GM11168 (cell line): ENCODE measurements around the gene DGCR8.

ENCODE experiments used
- in situ Hi-C: fragments of 300-500 bp; cut with MboI; formaldehyde crosslinking; loops from one replicate; pipeline ENCODE4 v1.12.0; 2022; ENCODE audit warnings: low sequenced_read_pairs; ENCODE audit not compliant: unreplicated experiment

Gene DGCR8

DNA sequence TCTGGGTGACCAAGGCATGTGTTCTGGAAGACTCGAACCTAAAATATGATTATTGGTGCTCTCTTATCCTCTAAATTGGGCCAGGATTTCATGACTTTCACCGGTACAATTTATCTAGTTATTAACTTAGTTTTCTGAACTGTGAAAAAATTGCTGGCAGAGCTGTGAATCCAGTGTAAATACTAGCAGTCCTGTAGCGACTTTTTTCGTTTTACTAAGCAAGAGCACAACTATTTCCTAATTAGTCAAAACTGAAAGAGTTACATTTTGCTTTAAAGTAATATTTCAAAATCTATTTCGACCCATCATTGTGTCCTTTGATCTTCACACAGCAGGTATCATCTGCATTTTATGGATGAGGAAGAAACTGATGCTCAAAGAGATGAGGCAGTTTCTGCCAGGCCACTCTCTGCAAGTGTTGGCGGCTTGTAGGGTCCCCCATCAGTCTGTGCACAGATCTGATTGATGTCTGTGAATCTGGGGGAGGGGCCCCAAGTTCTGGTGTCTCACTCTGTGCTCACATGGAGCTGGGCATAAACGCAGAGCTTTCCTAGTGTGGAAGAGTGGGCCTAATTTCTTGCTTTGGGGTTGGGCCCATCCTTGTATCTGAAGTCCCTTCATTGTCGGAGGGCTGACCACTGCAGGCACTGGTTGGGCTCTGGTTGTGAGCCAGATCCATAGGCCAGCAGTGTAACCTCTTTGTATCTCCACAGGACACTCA lies 38.4 kb downstream of the DGCR8 start:
- in situ Hi-C loops = no loop called here

- in situ Hi-C loops = no loop called here
Measured at GRCh38 chr22:20121856-20122415, 41.9 kb downstream of the DGCR8 start.

DNA sequence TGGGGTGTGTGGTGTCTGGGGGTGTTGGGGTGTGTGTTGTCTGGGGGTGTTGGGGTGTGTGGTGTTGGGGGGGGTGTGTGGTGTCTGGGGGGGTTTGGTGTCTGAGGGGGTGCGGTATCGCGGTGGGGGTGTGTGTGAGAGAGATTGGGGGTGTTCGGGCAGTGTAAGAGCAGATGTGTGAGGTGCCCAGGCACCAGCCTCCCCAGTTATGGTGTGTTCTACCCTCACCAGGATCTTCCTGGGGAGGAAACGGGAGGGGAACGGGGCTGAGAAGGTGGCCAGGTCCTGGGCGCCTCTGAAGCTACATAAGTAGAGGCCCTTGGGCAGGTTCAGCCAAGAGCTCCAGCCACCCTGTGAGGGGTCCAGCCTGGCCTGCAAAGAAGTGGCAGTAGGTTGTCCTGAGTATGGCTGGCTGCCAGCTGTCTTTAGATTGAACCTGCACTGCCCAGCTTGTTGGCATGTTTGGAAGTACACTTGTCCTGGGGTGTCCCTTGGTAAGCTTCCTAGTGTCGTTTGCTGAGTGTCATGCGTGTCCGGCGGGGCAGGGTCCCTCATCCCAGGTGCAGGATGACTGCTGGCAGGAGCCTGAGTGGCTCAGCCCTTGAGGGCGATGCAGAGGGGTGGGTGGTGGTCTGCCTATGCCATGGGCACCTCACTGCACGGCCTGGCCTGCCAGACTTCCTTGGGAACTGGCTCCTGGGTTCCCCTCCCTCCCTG lies 43.5 kb downstream of the DGCR8 start:
- in situ Hi-C loops = no loop called here

- in situ Hi-C loops = no loop called here
Measured at GRCh38 chr22:20124083-20124787, 44.2 kb downstream of the DGCR8 start.

- in situ Hi-C loops = no loop called here
Measured at GRCh38 chr22:20125201-20126174, 45.4 kb downstream of the DGCR8 start.

DNA sequence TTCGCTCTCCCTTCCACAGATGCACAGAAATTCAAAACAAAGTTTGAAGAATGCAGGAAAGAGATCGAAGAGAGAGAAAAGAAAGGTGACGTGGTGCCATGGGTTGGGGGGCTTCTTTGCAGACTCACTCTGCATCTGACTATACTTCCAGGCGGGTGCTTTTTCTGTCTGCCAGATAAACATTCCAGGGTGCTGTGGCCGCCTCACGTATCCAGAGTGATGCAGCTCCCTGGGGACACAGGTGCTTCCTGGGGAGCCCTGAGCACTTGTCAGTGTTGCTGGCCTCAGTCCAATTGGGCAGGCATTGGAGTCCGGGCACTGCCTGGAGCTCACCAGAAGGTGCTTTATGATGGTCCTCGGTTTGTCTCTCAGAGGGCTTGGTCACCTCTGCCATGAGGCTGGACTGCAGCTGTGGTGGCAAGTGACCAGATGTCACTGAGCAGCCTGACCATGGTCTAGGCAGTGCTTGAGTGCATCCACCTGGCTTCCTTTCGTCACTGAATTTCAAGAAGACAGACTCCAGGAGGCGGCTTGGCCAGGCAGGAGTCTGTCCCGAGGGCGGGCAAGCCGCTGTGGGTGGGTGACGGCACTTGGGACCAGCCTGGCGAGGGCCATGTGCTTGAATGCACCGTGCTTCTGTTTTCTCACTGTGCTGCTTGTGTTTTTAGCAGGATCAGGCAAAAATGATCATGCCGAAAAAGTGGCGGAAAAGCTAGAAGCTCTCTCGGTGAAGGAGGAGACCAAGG lies 46.4 kb downstream of the DGCR8 start:
- in situ Hi-C loops = no loop called here

DNA sequence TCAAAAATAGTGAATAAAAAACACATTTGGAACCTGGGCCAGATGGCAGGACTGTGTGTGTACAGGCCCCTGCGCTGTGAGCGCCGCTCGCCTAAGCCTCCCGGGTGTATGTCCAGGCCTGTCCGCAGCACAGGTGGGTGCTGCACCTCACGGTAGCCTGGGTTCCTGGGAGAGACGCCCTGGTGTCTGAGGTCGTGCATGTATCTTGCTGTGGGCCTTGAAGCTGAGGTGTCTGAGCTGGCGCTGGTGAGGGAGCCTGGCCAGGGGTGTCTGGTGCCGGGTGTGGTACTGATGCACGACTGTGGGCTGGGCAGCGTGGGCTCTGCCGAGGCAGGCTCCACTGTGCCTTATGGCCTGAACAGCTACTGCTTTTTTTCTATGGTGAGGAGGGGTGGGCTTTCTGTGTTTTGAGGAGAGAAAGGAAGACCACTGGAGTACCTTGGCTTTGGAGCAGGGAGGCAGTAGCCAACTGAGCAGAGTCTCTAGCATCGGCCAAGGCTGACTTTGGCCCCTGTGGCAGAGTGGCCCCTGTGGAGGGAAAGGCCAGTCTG lies 47.4 kb downstream of the DGCR8 start:
- in situ Hi-C loops = no loop called here

GRCh38 chr22:20127869-20128618 lies 48.0 kb downstream of the DGCR8 start:
- in situ Hi-C loops = no loop called here

DNA sequence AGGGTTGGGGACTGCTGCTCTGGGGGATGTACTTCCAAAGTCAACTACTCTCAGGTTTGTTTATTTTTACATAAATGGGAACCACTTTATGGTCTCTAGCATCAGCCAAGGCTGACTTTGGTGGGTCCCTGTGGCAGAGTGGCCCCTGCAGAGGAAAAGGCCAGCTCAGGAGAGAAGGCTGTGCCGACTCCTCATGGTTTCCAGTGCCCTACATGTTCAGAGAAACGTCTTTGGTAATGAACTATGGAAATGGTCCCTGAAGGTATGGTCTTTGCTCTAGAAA lies 48.5 kb downstream of the DGCR8 start:
- in situ Hi-C loops = no loop called here

DNA sequence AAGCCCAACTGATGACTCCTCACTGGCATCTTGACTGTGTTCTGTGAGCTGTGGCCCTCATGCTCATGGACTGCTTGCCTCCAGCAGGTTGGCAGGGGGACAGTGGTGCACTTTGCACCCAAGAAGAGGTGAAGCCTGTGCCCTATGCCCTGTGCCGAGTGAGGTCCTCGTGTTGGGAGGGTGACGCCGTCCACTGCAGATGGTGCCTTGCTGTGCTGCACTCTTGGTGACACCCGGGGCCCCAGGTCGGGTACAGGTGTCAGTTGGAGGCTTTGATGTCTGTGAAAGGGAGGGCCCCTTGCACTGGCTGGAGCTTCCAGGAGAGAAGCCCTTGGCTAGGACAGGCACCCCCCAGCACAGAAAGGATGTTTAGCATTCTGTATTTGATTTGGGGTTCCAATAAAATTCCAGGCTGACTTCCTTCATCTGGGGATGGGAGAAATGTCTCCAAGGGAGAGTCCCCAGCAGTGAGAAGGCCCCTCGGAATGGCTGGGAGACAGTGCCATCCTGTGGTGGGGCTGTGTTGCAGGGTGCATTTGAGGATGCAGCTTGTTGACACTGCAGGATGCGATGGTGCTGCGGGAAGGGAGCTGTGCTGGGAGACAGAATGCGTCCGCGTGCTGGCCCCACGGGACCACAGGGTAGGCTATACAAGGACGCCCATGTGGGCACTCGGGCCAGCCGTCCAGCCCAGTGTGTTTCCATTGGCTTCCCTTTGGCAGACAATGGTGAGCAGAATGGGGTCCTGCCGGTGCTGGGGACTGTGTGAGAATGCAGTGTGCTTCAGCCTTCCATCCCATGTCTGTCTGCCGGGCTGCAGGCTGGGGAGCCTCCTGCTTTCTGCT lies 49.1 kb downstream of the DGCR8 start:
- in situ Hi-C loops = no loop called here

DNA sequence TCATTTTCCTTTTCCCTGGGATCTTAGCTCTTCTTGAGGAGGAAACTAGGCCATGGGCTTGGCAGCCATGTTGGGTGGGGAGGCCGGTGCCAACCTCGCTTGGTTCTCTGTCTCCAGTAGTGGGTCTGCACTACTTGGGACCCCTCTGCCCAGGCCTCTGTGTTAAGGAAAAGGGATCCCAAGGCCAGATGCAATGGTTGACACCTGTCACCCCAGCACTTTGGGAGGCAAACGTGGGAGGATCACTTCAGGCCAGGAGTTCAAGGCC lies 49.6 kb downstream of the DGCR8 start:
- in situ Hi-C loops = no loop called here

GRCh38 chr22:20130319-20130718 lies 50.3 kb downstream of the DGCR8 start:
- in situ Hi-C loops = no loop called here

GRCh38 chr22:20130731-20131596 lies 50.9 kb downstream of the DGCR8 start:
- in situ Hi-C loops = no loop called here

- in situ Hi-C loops = no loop called here
Measured at GRCh38 chr22:20131597-20131858, 51.5 kb downstream of the DGCR8 start, which contains the start of gene ZDHHC8. Gene ZDHHC8, plus strand, starts transcription at chr22:20131804. Its CDS starts 144 bp downstream, at chr22:20131948.

DNA sequence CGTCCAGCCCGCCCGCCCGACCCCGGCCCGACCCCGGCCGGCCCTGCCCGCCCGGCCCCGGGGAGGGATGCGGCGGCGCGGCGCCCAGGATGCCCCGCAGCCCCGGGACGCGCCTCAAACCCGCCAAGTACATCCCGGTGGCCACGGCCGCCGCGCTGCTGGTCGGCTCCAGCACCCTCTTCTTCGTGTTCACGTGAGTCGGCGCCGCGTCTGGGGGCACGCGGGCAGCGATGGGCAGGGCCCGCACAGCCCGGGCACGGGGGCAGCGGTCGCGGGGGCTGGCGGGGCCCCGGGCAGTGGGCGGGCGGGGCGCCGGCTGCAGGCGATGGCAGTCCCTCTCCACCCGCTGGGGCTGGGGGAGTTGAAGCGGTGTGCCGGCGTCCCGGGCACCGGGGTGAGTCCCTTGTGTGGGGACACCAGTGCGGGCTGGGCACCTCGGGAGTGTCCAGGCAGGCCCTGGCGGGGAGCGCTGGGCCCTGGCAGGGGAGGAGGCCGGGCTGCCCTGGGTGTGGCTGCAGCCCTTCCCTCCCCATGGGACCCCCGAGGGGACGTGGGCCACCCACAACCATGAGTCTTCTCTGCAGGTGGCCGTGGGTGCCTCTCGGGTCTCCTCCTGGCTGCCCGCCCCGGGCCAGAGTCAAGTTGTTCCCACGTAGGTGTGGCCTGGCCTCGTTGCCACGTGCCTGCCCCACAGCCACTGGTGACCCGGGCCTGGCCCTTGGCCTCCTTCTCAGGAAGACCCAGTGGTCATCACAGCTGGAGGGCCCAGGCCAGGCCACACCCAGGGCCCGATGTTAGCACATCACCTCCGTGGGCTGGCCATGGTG lies 52.0 kb downstream of the DGCR8 start:
- in situ Hi-C loops = no loop called here

DNA sequence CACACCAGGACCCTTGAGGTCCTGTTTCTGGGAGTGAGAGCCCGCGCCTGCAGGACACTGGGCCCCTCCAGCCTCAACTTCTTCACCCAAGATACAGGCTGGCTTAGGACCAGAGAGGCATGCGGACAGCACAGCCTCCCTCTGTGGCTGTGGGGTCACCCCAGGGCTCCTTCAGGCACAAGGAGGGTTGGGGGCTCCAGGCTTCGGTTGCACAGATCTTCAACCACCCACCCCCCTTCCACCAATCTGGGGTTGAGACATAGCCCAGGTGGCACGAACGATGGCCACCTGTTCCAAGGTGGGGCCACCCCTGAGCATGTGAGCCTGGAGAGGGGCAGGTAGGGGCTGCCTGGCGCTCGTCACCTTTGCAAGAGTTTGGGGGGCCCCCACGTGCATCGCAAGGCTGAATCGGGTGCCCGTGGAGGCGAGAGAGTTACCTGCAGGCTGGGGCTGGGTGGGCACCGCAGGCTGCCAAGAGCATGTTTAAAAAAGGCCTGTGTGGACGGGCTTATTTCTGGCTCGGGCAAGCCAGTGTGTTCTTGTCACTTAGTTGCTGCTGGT lies 52.7 kb downstream of the DGCR8 start:
- in situ Hi-C loops = no loop called here
